IMR-90 (cell line): ENCODE results near the gene MACROD1. TPM values are rescaled to one million over a fixed set of nuclear protein-coding genes. Genes with fewer than 3 reads are reported as not detected.
A peak's percentile ranks its signal among the peaks of the same experiment; 100 is the strongest.

Experiments used
- ATAC-seq: fragments of 200-7000 bp; cut with Tn5 transposase; 2 replicates; pipeline ENCODE4 v1.9.1; 2020; ENCODE audit warnings: low read depth, mild to moderate bottlenecking, moderate library complexity
- Bru-seq: library from RNA; stranded (reverse); fragments of 400-500 nt; gene quantifications from one replicate; lab custom pipeline; 2021; lab: Mats Ljungman, UMichigan
- BruChase-seq, 2 experiments: library from RNA; stranded (reverse); fragments of 400-500 nt; gene quantifications; one replicate each; lab custom pipeline; 2021; lab: Mats Ljungman, UMichigan
- BruUV-seq: library from RNA; stranded (reverse); fragments of 400-500 nt; replicated peaks from 2 replicates; lab custom pipeline; 2021; lab: Mats Ljungman, UMichigan
- CTCF ChIA-PET: fragments of 300-600 bp; formaldehyde crosslinking; extraction: SDS; loops from one replicate; lab custom pipeline; 2021; ENCODE audit warnings: antibody characterized with exemption; lab: Yijun Ruan, JAX
- POLR2A ChIA-PET: fragments of 300-600 bp; sonication (Branson Sonifier 250); formaldehyde crosslinking; loops from one replicate; lab custom pipeline; 2022; ENCODE audit warnings: antibody characterized with exemption; ENCODE audit not compliant: unreplicated experiment; lab: Charles Lee
- DNase-seq: peaks from one replicate; pipeline ENCODE4 v3.0.0; 2013
- H2AFZ ChIP-seq: replicated peaks from 2 replicates; pipeline ENCODE3; 2013; ENCODE audit warnings: low read length, mild to moderate bottlenecking; ENCODE audit not compliant: poor library complexity
- H2AK5ac ChIP-seq: 2 replicates; pipeline ENCODE4 v1.6.1; 2013; ENCODE audit warnings: low read depth, low read length, inconsistent platforms
- H2AK9ac ChIP-seq: replicated peaks from 2 replicates; pipeline ENCODE3; 2013; ENCODE audit warnings: mild to moderate bottlenecking, low read depth, low read length, moderate library complexity; ENCODE audit not compliant: poor library complexity
- H2BK120ac ChIP-seq: 2 replicates; pipeline ENCODE4 v1.6.1; 2013; ENCODE audit warnings: low read depth, low read length, inconsistent platforms
- H2BK15ac ChIP-seq: 3 replicates; pipeline ENCODE4 v1.6.1; 2013; ENCODE audit warnings: low read depth, low read length, inconsistent platforms
- H2BK20ac ChIP-seq: 2 replicates; pipeline ENCODE4 v1.6.1; 2013; ENCODE audit warnings: low read depth, mild to moderate bottlenecking, inconsistent platforms, low read length, moderate library complexity
- H2BK5ac ChIP-seq: 2 replicates; pipeline ENCODE4 v1.6.1; 2013; ENCODE audit warnings: mild to moderate bottlenecking, low read depth, low read length, inconsistent platforms; ENCODE audit not compliant: poor library complexity, severe bottlenecking
- H3K14ac ChIP-seq: replicated peaks from 2 replicates; pipeline ENCODE4 v1.6.1; 2013; ENCODE audit warnings: low read depth, low read length, inconsistent platforms
- H3K18ac ChIP-seq: 2 replicates; pipeline ENCODE4 v1.6.1; 2013; ENCODE audit warnings: low read depth, low read length, control low read depth
- H3K23ac ChIP-seq: 2 replicates; pipeline ENCODE4 v1.6.1; 2013; ENCODE audit warnings: low read depth, low read length, inconsistent platforms
- H3K27ac ChIP-seq: 2 replicates; pipeline ENCODE4 v1.5.1; 2013; ENCODE audit warnings: mild to moderate bottlenecking, control low read depth, low read length; ENCODE audit not compliant: insufficient read depth
- H3K27me3 ChIP-seq: 2 replicates; pipeline ENCODE4 v1.6.1; 2013; ENCODE audit warnings: low read length; ENCODE audit not compliant: control insufficient read depth, insufficient read depth
- H3K36me3 ChIP-seq: 2 replicates; pipeline ENCODE4 v1.6.1; 2013; ENCODE audit warnings: low read length, mixed read lengths; ENCODE audit not compliant: control insufficient read depth, insufficient read depth
- H3K4ac ChIP-seq: 2 replicates; pipeline ENCODE4 v1.6.1; 2013; ENCODE audit warnings: low read depth, low read length, inconsistent platforms
- H3K4me1 ChIP-seq: 2 replicates; pipeline ENCODE4 v1.6.1; 2013; ENCODE audit warnings: low read length, mixed read lengths; ENCODE audit not compliant: control insufficient read depth, insufficient read depth
- H3K4me2 ChIP-seq: 2 replicates; pipeline ENCODE4 v1.6.1; 2013; ENCODE audit warnings: low read depth, mild to moderate bottlenecking, control low read depth, low read length, moderate library complexity
- H3K4me3 ChIP-seq: 2 replicates; pipeline ENCODE4 v1.5.1; 2013; ENCODE audit warnings: low read depth, mild to moderate bottlenecking, control low read depth, low read length, moderate library complexity; ENCODE audit not compliant: insufficient read depth
- H3K56ac ChIP-seq: 2 replicates; pipeline ENCODE4 v1.6.1; 2013; ENCODE audit warnings: low read length, inconsistent platforms; ENCODE audit not compliant: insufficient read depth; ENCODE audit errors: extremely low read depth
- H3K79me1 ChIP-seq, 2 experiments: 2 replicates each; pipeline ENCODE4 v1.6.1; 2013; ENCODE audit warnings: low read length in 2 of 2, inconsistent platforms in 1 of 2, low read depth in 1 of 2
- H3K9ac ChIP-seq: 2 replicates; pipeline ENCODE4 v1.6.1; 2013; ENCODE audit warnings: low read depth, low read length, control low read depth
- H3K9me1 ChIP-seq: 2 replicates; pipeline ENCODE4 v1.6.1; 2013; ENCODE audit warnings: low read length, inconsistent platforms; ENCODE audit not compliant: insufficient read depth
- H3K9me3 ChIP-seq: 2 replicates; pipeline ENCODE4 v1.6.1; 2013; ENCODE audit warnings: low read length; ENCODE audit not compliant: control insufficient read depth, insufficient read depth
- H4K20me1 ChIP-seq: 2 replicates; pipeline ENCODE4 v1.6.1; 2013; ENCODE audit warnings: low read length, inconsistent platforms; ENCODE audit not compliant: insufficient read depth
- H4K5ac ChIP-seq: 2 replicates; pipeline ENCODE4 v1.6.1; 2013; ENCODE audit warnings: mild to moderate bottlenecking, low read depth, low read length, control low read depth
- H4K8ac ChIP-seq, 2 experiments: 2 replicates each; pipeline ENCODE4 v1.6.1; 2013; ENCODE audit warnings: low read depth in 2 of 2, low read length in 2 of 2, control low read depth in 1 of 2, inconsistent platforms in 1 of 2
- H4K91ac ChIP-seq: 2 replicates; pipeline ENCODE4 v1.6.1; 2013; ENCODE audit warnings: low read depth, low read length, inconsistent platforms; ENCODE audit not compliant: insufficient read depth
- BHLHE40 ChIP-seq: fragments of 150-350 bp; IDR thresholded peaks from 2 replicates; pipeline ENCODE4 v1.6.1; 2016; ENCODE audit warnings: mild to moderate bottlenecking, low read depth, low read length
- CEBPB ChIP-seq: IDR thresholded peaks from 2 replicates; pipeline ENCODE4 v1.6.1; 2012; ENCODE audit warnings: low read depth, low read length, improper control_type of control experiment
- MAZ ChIP-seq: IDR thresholded peaks from 2 replicates; pipeline ENCODE4 v1.6.1; 2012; ENCODE audit warnings: low read depth, mild to moderate bottlenecking, low read length, improper control_type of control experiment, moderate library complexity, borderline replicate concordance
- MXI1 ChIP-seq: IDR thresholded peaks from 2 replicates; pipeline ENCODE4 v1.6.1; 2012; ENCODE audit warnings: low read depth, mild to moderate bottlenecking, low read length, moderate library complexity, borderline replicate concordance
- POLR2A ChIP-seq: IDR thresholded peaks from 2 replicates; pipeline ENCODE4 v1.6.1; 2012; ENCODE audit warnings: mild to moderate bottlenecking, low read depth, low read length
- USF2 ChIP-seq: fragments of 150-350 bp; IDR thresholded peaks from 2 replicates; pipeline ENCODE4 v1.6.1; 2017; ENCODE audit warnings: mild to moderate bottlenecking, antibody characterized with exemption, low read length, low read depth
- WGBS, 2 experiments: methylation state at CpG; one replicate each; pipeline versions ENCODE4 v1.1.5 to v1.1.7; 2013; ENCODE audit warnings: missing lambda C conversion rate in 2 of 2; ENCODE audit not compliant: insufficient read length in 1 of 2; ENCODE audit errors: extremely low coverage in 2 of 2; 5-methylcytosine and 5-hydroxymethylcytosine counted together
- dilution Hi-C: fragments of 300-500 bp; cut with HindIII; formaldehyde crosslinking; loops from one replicate; pipeline ENCODE4 v1.14.3; 2018; ENCODE audit warnings: low sequenced_read_pairs; ENCODE audit not compliant: unreplicated experiment
- in situ Hi-C: fragments of 300-500 bp; cut with MboI; formaldehyde crosslinking; loops from 3 replicates; pipeline ENCODE4 v1.14.3; 2019; ENCODE audit warnings: low sequenced_read_pairs, inconsistent platforms, mixed read lengths
- intact Hi-C: fragments of 100-400 bp; cut with micrococcal nuclease; formaldehyde crosslinking; loops from 2 replicates; pipeline ENCODE4 v1.10.0; 2022
- long read RNA-seq: library from polyadenylated mRNA; unstranded; transcript quantifications from one replicate; pipeline ENCODE4 v2.0.0, GENCODE V29; 2021; ENCODE audit not compliant: unreplicated experiment
- polyA plus RNA-seq, 3 experiments: library from polyadenylated mRNA; depleted of rRNA; stranded (reverse); fragments of >200 nt; gene quantifications; 2 replicates each; pipeline ENCODE4 v1.2.3, GENCODE V29; 2012; ENCODE audit warnings: low replicate concordance in 1 of 3
- total RNA-seq: library from RNA; depleted of rRNA; stranded (reverse); fragments of >200 nt; gene quantifications from 2 replicates; pipeline ENCODE4 v1.2.3, GENCODE V29; 2012; rRNA removed

MACROD1 gene
- total RNA-seq (2.5 and 4.2 TPM in 2 replicates), polyA plus RNA-seq (2012; rRNA removed) (9.3 and 10.9 TPM in 2 replicates), Bru-seq, nascent RNA (percentile 49 among the genes with signal in this experiment), BruChase-seq, experiment 1, labeled RNA remaining after a 6-hour chase (percentile 63 among the genes with signal in this experiment), BruChase-seq, experiment 2, labeled RNA remaining after a 2-hour chase (percentile 58 among the genes with signal in this experiment)
- polyA plus RNA-seq (2012; cell fraction: cytosol; rRNA removed) = 8.0 and 18.4 TPM in 2 replicates
- 21.0 and 35.8 TPM in 2 replicates for polyA plus RNA-seq (2012; cell fraction: nucleus; rRNA removed; ENCODE audit: low replicate concordance)
- long read RNA-seq, transcript MACROD1-201 (11 exons, 1,205 nt) = major isoform, 14 of 23 reads
- long read RNA-seq, partial matches to known transcripts = 1 of 23 reads
- long read RNA-seq, other reads (novel, unspliced or antisense) = 8 of 23 reads

- DNase-seq = peak; percentile 75
- Histone ChIP-seq H3K9me3 (no peaks in the 10 kb centered on the region), H2BK15ac (no peak within 1 kb of the TSS), H4K5ac (peak within 1 kb of the TSS; percentile 29; the same call in 1 of the 2 replicates), H3K79me1 (peaks cover 7 to 28% of the 10 kb centered on the region in 2 experiments; a peak in 3 of 4 replicates), H2AK5ac (peak within 1 kb of the TSS; percentile 96), H3K9ac (peak within 1 kb of the TSS; percentile 59), H2AFZ (peak within 1 kb of the TSS; percentile 95), H4K20me1 (no peaks in the 10 kb centered on the region), H3K4me3 (peak within 1 kb of the TSS; percentile 72), H3K36me3 (no peaks in the 10 kb centered on the region), H4K91ac (peak within 1 kb of the TSS; percentile 47; the same call in 1 of the 2 replicates), H2BK5ac (peak within 1 kb of the TSS; percentile 12), H2BK120ac (peak within 1 kb of the TSS; percentile 45), H3K56ac (0 out of 2 replicates have a peak within 1 kb of the TSS, but pooled peaks have one; percentile 16), H3K27me3 (no peaks in the 10 kb centered on the region), H3K4me1 (peaks cover 5% of the 10 kb centered on the region; the same call in 1 of the 2 replicates), H3K4ac (peak within 1 kb of the TSS; percentile 88), H3K4me2 (peak within 1 kb of the TSS; percentile 92), H4K8ac (peak within 1 kb of the TSS; percentile 72 to 83; a peak in 2 of 4 replicates), H3K23ac (peak within 1 kb of the TSS; percentile 87), H3K9me1 (peaks cover 6% of the 10 kb centered on the region; the same call in 1 of the 2 replicates), H3K14ac (peak within 1 kb of the TSS; percentile 91), H3K27ac (peak within 1 kb of the TSS; percentile 43; the same call in 1 of the 2 replicates), H2BK20ac (no peak within 1 kb of the TSS), H2AK9ac (peak within 1 kb of the TSS; percentile 93), H3K18ac (no peak within 1 kb of the TSS)
- WGBS, 2 experiments = 0% methylated on average over 37 of the region's 92 CpGs; no CpG with 5 or more reads in 1 of the 2 experiments
- peak; percentile 96 for ATAC-seq
- intact Hi-C loops = no loop called here
- dilution Hi-C loops = no loop called here
- POLR2A ChIA-PET = no interaction called here
- CTCF ChIA-PET = no interaction called here
- TF ChIP-seq USF2 = peak; percentile 62
- TF ChIP-seq POLR2A = no peak
- peak; percentile 92 for TF ChIP-seq BHLHE40
- no peak for TF ChIP-seq CEBPB
- TF ChIP-seq MAZ = peak; percentile 40; the same call in 1 of the 2 replicates
- TF ChIP-seq MXI1 = peak; percentile 85
- in situ Hi-C loops = no loop called here
- no TSS peak for BruUV-seq
Observed at GRCh38 chr11:64165842-64166635, at the start of gene MACROD1. Gene MACROD1 (minus strand): TSS chr11:64166113. CDS start chr11:64165994, 119 bp downstream.
